ENCODE data around the gene SERINC3. TPM values are rescaled to one million over a fixed set of nuclear protein-coding genes. Genes with fewer than 3 reads are reported as not detected.

SERINC3 gene
- total RNA-seq, 5 donors from 2014 or later (not counting 1 experiment from before 2014, with no cell fraction given): 60.5 to 83.0 (median 78.4) TPM

GRCh38 chr20:44540834-44541233, 19.0 kb upstream of the SERINC3 start:
- Mint-ChIP-seq H3K27me3 (peaks cover 0 to 2% of the 10 kb centered on the region in 2 donors), H3K4me1 (peaks cover 0 to 2% (median 0%) of the 10 kb centered on the region in 3 donors), H3K27ac (no peak overlapping the region), H3K36me3 (no peaks in the 10 kb centered on the region), H3K4me3 (no peak overlapping the region), H3K9me3 (no peaks in the 10 kb centered on the region)
- peaks cover 0 to 3% of the 10 kb centered on the region in 2 experiments for H3K27me3 ChIP-seq (replicated peaks in 1 of 2; ENCODE audit: control insufficient read depth in 2 of 2, extremely low read depth in 1 of 2, insufficient read depth in 2 of 2, low read length in 1 of 2)
- CTCF ChIA-PET: interaction anchor here (0.6 to 0.9 kb wide), 2 partner anchors 26 to 69 kb away, joined by 4 to 5 read pairs; no protein-coding TSS in a partner anchor
- H3K9me3 ChIP-seq: no peaks in the 10 kb centered on the region
- H3K4me1 ChIP-seq (ENCODE audit: control insufficient read depth in 1 of 2, extremely low read depth in 1 of 2, insufficient read depth in 2 of 2, low read length in 2 of 2): no peaks in the 10 kb centered on the region
- no peak overlapping the region for H3K27ac ChIP-seq (ENCODE audit: low read length)
- H3K4me3 ChIP-seq (ENCODE audit: control insufficient read depth in 1 of 2, extremely low read depth in 1 of 2, low read length in 1 of 2): no peak overlapping the region
- WGBS (ENCODE audit: insufficient coverage): 85% methylated on average over 3 of the region's 6 CpGs
- no peak for DNase-seq
- ATAC-seq (replicated peaks in 1 of 4): no peak
- H3K36me3 ChIP-seq (ENCODE audit: control insufficient read depth in 2 of 2, extremely low read depth in 1 of 2, insufficient read depth in 1 of 2, low read length in 1 of 2): no peaks in the 10 kb centered on the region
- POLR2A ChIA-PET: interaction anchor here (0.7 kb wide), 2 partner anchors 26 to 45 kb away, joined by 3 to 4 read pairs; no protein-coding TSS in a partner anchor

GRCh38 chr20:44537993-44538392, 16.1 kb upstream of the SERINC3 start:
- no CpG with 5 or more reads among the region's 1 CpG for WGBS (ENCODE audit: insufficient coverage)
- H3K36me3 Mint-ChIP-seq: no peaks in the 10 kb centered on the region
- DNase-seq: no peak
- H3K9me3 Mint-ChIP-seq: no peaks in the 10 kb centered on the region
- peaks cover 0 to 3% of the 10 kb centered on the region in 2 experiments for H3K27me3 ChIP-seq (replicated peaks in 1 of 2; ENCODE audit: control insufficient read depth in 2 of 2, extremely low read depth in 1 of 2, insufficient read depth in 2 of 2, low read length in 1 of 2)
- no peaks in the 10 kb centered on the region for H3K36me3 ChIP-seq (ENCODE audit: control insufficient read depth in 2 of 2, extremely low read depth in 1 of 2, insufficient read depth in 1 of 2, low read length in 1 of 2)
- ChIA-PET POLR2A (no interaction called here), CTCF (interaction anchor here (0.7 to 0.9 kb wide), 2 partner anchors 26 to 459 kb away, joined by 3 read pairs; no protein-coding TSS in a partner anchor)
- ATAC-seq (replicated peaks in 1 of 4): no peak
- no peak overlapping the region for H3K27ac ChIP-seq (ENCODE audit: low read length)
- peaks cover 0 to 2% of the 10 kb centered on the region in 2 donors for H3K27me3 Mint-ChIP-seq
- peaks cover 0 to 3% of the 10 kb centered on the region in 2 experiments for H3K4me1 ChIP-seq (ENCODE audit: control insufficient read depth in 1 of 2, extremely low read depth in 1 of 2, insufficient read depth in 2 of 2, low read length in 2 of 2)
- no peak overlapping the region for H3K27ac Mint-ChIP-seq
- H3K4me3 ChIP-seq (ENCODE audit: control insufficient read depth in 1 of 2, extremely low read depth in 1 of 2, low read length in 1 of 2): no peak overlapping the region
- peaks cover 0 to 2% (median 0%) of the 10 kb centered on the region in 3 donors for H3K4me1 Mint-ChIP-seq
- H3K9me3 ChIP-seq: no peaks in the 10 kb centered on the region
- no peak overlapping the region for H3K4me3 Mint-ChIP-seq

GRCh38 chr20:44536175-44536574, 14.3 kb upstream of the SERINC3 start:
- 100% methylated on average over 2 of the region's 3 CpGs for WGBS (ENCODE audit: insufficient coverage)
- H3K36me3 Mint-ChIP-seq: no peaks in the 10 kb centered on the region
- H3K27ac Mint-ChIP-seq: peak overlapping the region in 1 of 2 donors; percentile 1
- CTCF ChIA-PET: no interaction called here
- H3K36me3 ChIP-seq (ENCODE audit: control insufficient read depth in 2 of 2, extremely low read depth in 1 of 2, insufficient read depth in 1 of 2, low read length in 1 of 2): no peaks in the 10 kb centered on the region
- no peak overlapping the region for H3K4me3 ChIP-seq (ENCODE audit: control insufficient read depth in 1 of 2, extremely low read depth in 1 of 2, low read length in 1 of 2)
- no peak overlapping the region for H3K27ac ChIP-seq (ENCODE audit: low read length)
- H3K9me3 Mint-ChIP-seq: no peaks in the 10 kb centered on the region
- H3K4me1 ChIP-seq (ENCODE audit: control insufficient read depth in 1 of 2, extremely low read depth in 1 of 2, insufficient read depth in 2 of 2, low read length in 2 of 2): peaks cover 6 to 14% of the 10 kb centered on the region in 2 experiments
- H3K9me3 ChIP-seq: no peaks in the 10 kb centered on the region
- POLR2A ChIA-PET: no interaction called here
- peaks cover 0 to 6% (median 4%) of the 10 kb centered on the region in 3 donors for H3K4me1 Mint-ChIP-seq
- H3K27me3 ChIP-seq (replicated peaks in 1 of 2; ENCODE audit: control insufficient read depth in 2 of 2, extremely low read depth in 1 of 2, insufficient read depth in 2 of 2, low read length in 1 of 2): peaks cover 0 to 7% of the 10 kb centered on the region in 2 experiments
- ATAC-seq (replicated peaks in 1 of 4) (no peak), DNase-seq (no peak)
- no peak overlapping the region for H3K4me3 Mint-ChIP-seq
- peaks cover 0 to 2% of the 10 kb centered on the region in 2 donors for H3K27me3 Mint-ChIP-seq

- H3K27ac Mint-ChIP-seq: no peak overlapping the region
- no peak overlapping the region for H3K4me3 Mint-ChIP-seq
- ChIA-PET CTCF (interaction anchor here in 1 of 2 donors (0.7 kb wide), 1 partner anchor 26 kb away, joined by 4 read pairs; no protein-coding TSS in a partner anchor), POLR2A (interaction anchor here in 1 of 2 donors (0.6 kb wide), 1 partner anchor 10 kb away, joined by 10 read pairs; no protein-coding TSS in a partner anchor)
- peaks cover 0 to 12% of the 10 kb centered on the region in 2 experiments for H3K27me3 ChIP-seq (replicated peaks in 1 of 2; ENCODE audit: control insufficient read depth in 2 of 2, extremely low read depth in 1 of 2, insufficient read depth in 2 of 2, low read length in 1 of 2)
- DNase-seq: peak in 1 of 35 experiments; percentile 25
- no peaks in the 10 kb centered on the region for H3K36me3 ChIP-seq (ENCODE audit: control insufficient read depth in 2 of 2, extremely low read depth in 1 of 2, insufficient read depth in 1 of 2, low read length in 1 of 2)
- no peaks in the 10 kb centered on the region for H3K36me3 Mint-ChIP-seq
- no peak overlapping the region for H3K4me3 ChIP-seq (ENCODE audit: control insufficient read depth in 1 of 2, extremely low read depth in 1 of 2, low read length in 1 of 2)
- ATAC-seq (replicated peaks in 1 of 4): no peak
- H3K27me3 Mint-ChIP-seq: no peaks in the 10 kb centered on the region
- peaks cover 6 to 17% of the 10 kb centered on the region in 2 experiments for H3K4me1 ChIP-seq (ENCODE audit: control insufficient read depth in 1 of 2, extremely low read depth in 1 of 2, insufficient read depth in 2 of 2, low read length in 2 of 2)
- H3K27ac ChIP-seq (ENCODE audit: low read length): no peak overlapping the region
- no peaks in the 10 kb centered on the region for H3K9me3 Mint-ChIP-seq
- no peaks in the 10 kb centered on the region for H3K9me3 ChIP-seq
- WGBS (ENCODE audit: insufficient coverage): 50% methylated on average over 3 of the region's 4 CpGs
- H3K4me1 Mint-ChIP-seq: peaks cover 0 to 9% (median 7%) of the 10 kb centered on the region in 3 donors
Measured at GRCh38 chr20:44533928-44534327, 12.1 kb upstream of the SERINC3 start.

GRCh38 chr20:44532981-44533331, 11.1 kb upstream of the SERINC3 start:
- POLR2A ChIA-PET: interaction anchor here in 1 of 2 donors (0.7 kb wide), 1 partner anchor 12 kb away, joined by 3 read pairs; no protein-coding TSS in a partner anchor
- peak; percentile 45 to 67 (median 55) for ATAC-seq (replicated peaks in 1 of 4)
- no CpG with 5 or more reads among the region's 2 CpGs for WGBS (ENCODE audit: insufficient coverage)

GRCh38 chr20:44532259-44532980, 10.6 kb upstream of the SERINC3 start:
- H3K36me3 Mint-ChIP-seq: no peaks in the 10 kb centered on the region
- peaks cover 6 to 17% of the 10 kb centered on the region in 2 experiments for H3K4me1 ChIP-seq (ENCODE audit: control insufficient read depth in 1 of 2, extremely low read depth in 1 of 2, insufficient read depth in 2 of 2, low read length in 2 of 2)
- peaks cover 0 to 17% of the 10 kb centered on the region in 2 experiments for H3K27me3 ChIP-seq (replicated peaks in 1 of 2; ENCODE audit: control insufficient read depth in 2 of 2, extremely low read depth in 1 of 2, insufficient read depth in 2 of 2, low read length in 1 of 2)
- H3K27ac Mint-ChIP-seq: no peak overlapping the region
- H3K4me3 ChIP-seq (ENCODE audit: control insufficient read depth in 1 of 2, extremely low read depth in 1 of 2, low read length in 1 of 2): peak overlapping the region; percentile 39 to 64
- no peaks in the 10 kb centered on the region for H3K9me3 ChIP-seq
- H3K4me3 Mint-ChIP-seq: no peak overlapping the region
- no peak overlapping the region for H3K27ac ChIP-seq (ENCODE audit: low read length)
- H3K4me1 Mint-ChIP-seq: peaks cover 0 to 9% (median 7%) of the 10 kb centered on the region in 3 donors
- POLR2A ChIA-PET: no interaction called here
- H3K36me3 ChIP-seq (ENCODE audit: control insufficient read depth in 2 of 2, extremely low read depth in 1 of 2, insufficient read depth in 1 of 2, low read length in 1 of 2): no peaks in the 10 kb centered on the region
- CTCF ChIA-PET: no interaction called here
- peak in 2 of 35 experiments; percentile 10 to 18 for DNase-seq
- WGBS (ENCODE audit: insufficient coverage): 66% methylated on average over 8 of the region's 11 CpGs
- H3K27me3 Mint-ChIP-seq: no peaks in the 10 kb centered on the region
- ATAC-seq (replicated peaks in 1 of 4): peak in 3 of 4 experiments; percentile 16 to 38 (median 17)
- H3K9me3 Mint-ChIP-seq: no peaks in the 10 kb centered on the region

More at GRCh38 chr20:44532981-44533331, 11.1 kb upstream of the SERINC3 start:
- Histone ChIP-seq H3K27ac (ENCODE audit: low read length) (no peak overlapping the region), H3K36me3 (ENCODE audit: control insufficient read depth in 2 of 2, extremely low read depth in 1 of 2, insufficient read depth in 1 of 2, low read length in 1 of 2) (no peaks in the 10 kb centered on the region), H3K4me3 (ENCODE audit: control insufficient read depth in 1 of 2, extremely low read depth in 1 of 2, low read length in 1 of 2) (no peak overlapping the region), H3K4me1 (ENCODE audit: control insufficient read depth in 1 of 2, extremely low read depth in 1 of 2, insufficient read depth in 2 of 2, low read length in 2 of 2) (peaks cover 6 to 17% of the 10 kb centered on the region in 2 experiments), H3K27me3 (replicated peaks in 1 of 2; ENCODE audit: control insufficient read depth in 2 of 2, extremely low read depth in 1 of 2, insufficient read depth in 2 of 2, low read length in 1 of 2) (peaks cover 0 to 16% of the 10 kb centered on the region in 2 experiments), H3K9me3 (no peaks in the 10 kb centered on the region)
- H3K9me3 Mint-ChIP-seq: no peaks in the 10 kb centered on the region
- H3K36me3 Mint-ChIP-seq: no peaks in the 10 kb centered on the region
- H3K4me3 Mint-ChIP-seq: no peak overlapping the region
- no peak overlapping the region for H3K27ac Mint-ChIP-seq
- H3K27me3 Mint-ChIP-seq: no peaks in the 10 kb centered on the region
- CTCF ChIA-PET: no interaction called here
- H3K4me1 Mint-ChIP-seq: peaks cover 0 to 9% (median 7%) of the 10 kb centered on the region in 3 donors
- peak in 5 of 35 experiments; percentile 4 to 48 (median 23) for DNase-seq

Measured in T-cell (primary cell).